Esophagus muscularis mucosa (tissue), 3 donors: Measurements from ENCODE around the gene FAM89A.
"Not testable (repeated sequence)": the region's sequence is repeated elsewhere in the genome, so short reads cannot be mapped to it uniquely, and the experiment has no call there.

ENCODE experiments used
- POLR2AphosphoS5 ChIP-seq, 2 donors: sonication (generic); formaldehyde crosslinking; IDR thresholded peaks; one replicate each; pipeline ENCODE4 v1.6.1; 2017; ENCODE audit warnings: antibody characterized with exemption in 2 of 2
- TF ChIP-seq, protein P1 (sequence below), 3 experiments: fragments of 200-600 bp in 2 of 3; fragments of 450-650 bp in 1 of 3; sonication (generic) in 2 of 3; IDR thresholded peaks; one replicate each; pipeline ENCODE4 v1.5.1; 2017 to 2019; ENCODE audit warnings: antibody characterized with exemption in 3 of 3, mild to moderate bottlenecking in 2 of 3, moderate library complexity in 1 of 3

DNA sequence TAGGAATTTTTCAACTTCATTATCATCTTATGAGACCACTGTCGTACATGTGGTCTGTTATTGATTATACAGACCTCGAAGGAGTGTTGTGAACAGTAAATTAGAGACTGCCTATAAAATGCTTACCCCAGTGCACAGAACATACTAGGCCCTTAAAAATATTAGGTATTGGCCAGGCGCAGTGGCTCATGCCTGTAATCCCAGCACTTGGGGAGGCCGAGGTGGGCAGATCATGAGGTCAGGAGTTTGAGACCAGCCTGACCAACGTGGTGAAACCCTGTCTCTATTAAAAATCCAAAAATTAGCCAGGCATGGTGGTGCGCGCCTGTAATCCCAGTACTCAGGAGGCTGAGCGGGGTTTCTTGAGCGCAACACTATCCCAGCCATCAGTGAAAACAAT, 10.9 kb upstream of the FAM89A start:
- not testable (repeated sequence) for TF ChIP-seq POLR2AphosphoS5 (IDR thresholded peaks at IDR 0.05)
- TF ChIP-seq, protein P1, sequence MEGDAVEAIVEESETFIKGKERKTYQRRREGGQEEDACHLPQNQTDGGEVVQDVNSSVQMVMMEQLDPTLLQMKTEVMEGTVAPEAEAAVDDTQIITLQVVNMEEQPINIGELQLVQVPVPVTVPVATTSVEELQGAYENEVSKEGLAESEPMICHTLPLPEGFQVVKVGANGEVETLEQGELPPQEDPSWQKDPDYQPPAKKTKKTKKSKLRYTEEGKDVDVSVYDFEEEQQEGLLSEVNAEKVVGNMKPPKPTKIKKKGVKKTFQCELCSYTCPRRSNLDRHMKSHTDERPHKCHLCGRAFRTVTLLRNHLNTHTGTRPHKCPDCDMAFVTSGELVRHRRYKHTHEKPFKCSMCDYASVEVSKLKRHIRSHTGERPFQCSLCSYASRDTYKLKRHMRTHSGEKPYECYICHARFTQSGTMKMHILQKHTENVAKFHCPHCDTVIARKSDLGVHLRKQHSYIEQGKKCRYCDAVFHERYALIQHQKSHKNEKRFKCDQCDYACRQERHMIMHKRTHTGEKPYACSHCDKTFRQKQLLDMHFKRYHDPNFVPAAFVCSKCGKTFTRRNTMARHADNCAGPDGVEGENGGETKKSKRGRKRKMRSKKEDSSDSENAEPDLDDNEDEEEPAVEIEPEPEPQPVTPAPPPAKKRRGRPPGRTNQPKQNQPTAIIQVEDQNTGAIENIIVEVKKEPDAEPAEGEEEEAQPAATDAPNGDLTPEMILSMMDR (IDR thresholded peaks at IDR 0.05), result not testable (repeated sequence)
